Measurements from ENCODE around the gene ARFGAP2.

ARFGAP2 gene

DNA sequence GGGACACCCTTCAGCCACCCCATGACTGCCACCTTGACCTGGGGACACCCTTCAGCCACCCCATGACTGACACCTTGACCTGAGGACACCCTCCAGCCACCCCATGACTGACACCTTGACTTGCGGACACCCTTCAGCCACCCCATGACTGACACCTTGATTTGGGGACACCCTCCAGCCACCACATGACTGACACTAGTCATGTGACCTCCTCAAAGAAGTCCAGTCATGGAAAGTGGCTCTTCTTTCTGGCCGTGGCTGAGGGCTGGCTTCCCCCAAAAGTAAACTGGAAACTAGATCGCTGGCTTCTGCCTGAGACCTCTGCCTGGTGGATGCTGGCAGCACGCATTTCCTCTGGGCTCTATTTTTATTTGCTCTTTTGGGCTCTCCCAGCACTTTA, 28.4 kb downstream of the ARFGAP2 start:
- ChIA-PET POLR2A (no interaction called here), CTCF (no interaction called here)
- no peak for DNase-seq (ENCODE audit: extremely low spot score)
- no peak for TF ChIP-seq ZNF384 (IDR thresholded peaks at IDR 0.05)
- TF ChIP-seq FOXK2 (IDR thresholded peaks at IDR 0.05): no peak
- TF ChIP-seq CTBP1 (IDR thresholded peaks at IDR 0.05; ENCODE audit: borderline replicate concordance): no peak
- TF ChIP-seq FOXM1 (IDR thresholded peaks at IDR 0.05; ENCODE audit: borderline replicate concordance): no peak
- TF ChIP-seq L3MBTL2 (conservative IDR thresholded peaks at IDR 0.05): no peak
- TF ChIP-seq, protein P1, sequence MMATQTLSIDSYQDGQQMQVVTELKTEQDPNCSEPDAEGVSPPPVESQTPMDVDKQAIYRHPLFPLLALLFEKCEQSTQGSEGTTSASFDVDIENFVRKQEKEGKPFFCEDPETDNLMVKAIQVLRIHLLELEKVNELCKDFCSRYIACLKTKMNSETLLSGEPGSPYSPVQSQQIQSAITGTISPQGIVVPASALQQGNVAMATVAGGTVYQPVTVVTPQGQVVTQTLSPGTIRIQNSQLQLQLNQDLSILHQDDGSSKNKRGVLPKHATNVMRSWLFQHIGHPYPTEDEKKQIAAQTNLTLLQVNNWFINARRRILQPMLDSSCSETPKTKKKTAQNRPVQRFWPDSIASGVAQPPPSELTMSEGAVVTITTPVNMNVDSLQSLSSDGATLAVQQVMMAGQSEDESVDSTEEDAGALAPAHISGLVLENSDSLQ (IDR thresholded peaks at IDR 0.05): no peak
- TF ChIP-seq ELF4 (IDR thresholded peaks at IDR 0.05): no peak
- TF ChIP-seq ARNT (IDR thresholded peaks at IDR 0.05): no peak
- no peak for TF ChIP-seq LEF1 (IDR thresholded peaks at IDR 0.05; ENCODE audit: borderline replicate concordance)
- TF ChIP-seq SP1 (IDR thresholded peaks at IDR 0.05): no peak
- TF ChIP-seq TARDBP (IDR thresholded peaks at IDR 0.05): no peak
- TF ChIP-seq NFRKB (IDR thresholded peaks at IDR 0.05): no peak
- no peak for TF ChIP-seq BHLHE40 (IDR thresholded peaks at IDR 0.05; ENCODE audit: borderline replicate concordance)
- TF ChIP-seq FOXA1 (IDR thresholded peaks at IDR 0.05): no peak
- no peak for TF ChIP-seq HDGF (IDR thresholded peaks at IDR 0.05; ENCODE audit: borderline replicate concordance)
- TF ChIP-seq SUZ12 (IDR thresholded peaks at IDR 0.05): no peak

DNA sequence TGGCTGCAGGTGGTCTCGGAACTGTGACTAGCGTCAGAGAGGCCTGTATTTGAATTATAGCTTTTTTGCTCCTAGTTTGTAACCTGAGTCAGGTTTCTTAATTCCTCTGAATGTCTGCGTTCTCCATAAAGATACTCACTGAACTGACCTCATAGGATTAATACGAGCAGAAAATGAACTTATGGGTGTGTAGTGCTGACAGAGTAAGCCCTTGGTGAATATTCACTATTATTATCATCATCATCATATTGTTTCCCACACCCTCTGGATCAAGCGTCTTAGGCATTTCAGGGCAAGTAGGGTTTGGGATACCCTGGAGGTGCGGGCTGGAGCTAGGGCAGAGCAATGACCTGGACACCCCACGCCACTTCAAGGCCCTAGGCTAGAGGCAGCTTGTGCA, 29.0 kb downstream of the ARFGAP2 start:
- CTCF ChIA-PET: no interaction called here
- TF ChIP-seq LEF1 (IDR thresholded peaks at IDR 0.05; ENCODE audit: borderline replicate concordance): no peak
- TF ChIP-seq L3MBTL2 (conservative IDR thresholded peaks at IDR 0.05): no peak
- TF ChIP-seq ZNF384 (IDR thresholded peaks at IDR 0.05): no peak
- no peak for TF ChIP-seq SP1 (IDR thresholded peaks at IDR 0.05)
- no peak for TF ChIP-seq FOXK2 (IDR thresholded peaks at IDR 0.05)
- TF ChIP-seq TARDBP (IDR thresholded peaks at IDR 0.05): no peak
- POLR2A ChIA-PET: no interaction called here
- no peak for DNase-seq (ENCODE audit: extremely low spot score)

DNA sequence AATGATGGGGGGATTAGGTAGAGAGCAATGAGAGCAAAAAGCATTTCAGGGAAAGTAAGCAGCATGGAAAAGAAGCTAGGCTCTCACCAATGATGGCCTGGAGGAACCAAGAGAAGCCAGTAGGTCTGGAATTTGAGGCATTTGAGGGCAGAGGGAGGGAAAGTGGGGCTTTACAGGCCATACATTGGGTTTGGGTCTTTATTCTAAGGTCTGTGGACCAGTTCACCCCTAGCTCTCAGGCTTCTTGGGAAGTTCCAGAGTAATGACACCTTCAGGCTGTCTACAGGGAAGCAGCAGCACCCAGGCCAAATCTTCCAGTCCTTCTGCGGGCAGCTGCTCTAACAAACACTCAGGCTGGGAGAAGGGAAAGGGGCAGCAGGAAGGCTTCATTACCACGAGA, 29.4 kb downstream of the ARFGAP2 start:
- no peak for DNase-seq (ENCODE audit: extremely low spot score)
- ChIA-PET POLR2A (no interaction called here), CTCF (no interaction called here)
- TF ChIP-seq ELF4 (IDR thresholded peaks at IDR 0.05): no peak
- no peak for TF ChIP-seq FOXM1 (IDR thresholded peaks at IDR 0.05; ENCODE audit: borderline replicate concordance)
- no peak for TF ChIP-seq ZNF384 (IDR thresholded peaks at IDR 0.05)
- no peak for TF ChIP-seq CTBP1 (IDR thresholded peaks at IDR 0.05; ENCODE audit: borderline replicate concordance)
- TF ChIP-seq ARNT (IDR thresholded peaks at IDR 0.05): no peak
- no peak for TF ChIP-seq FOXK2 (IDR thresholded peaks at IDR 0.05)
- TF ChIP-seq SP1 (IDR thresholded peaks at IDR 0.05): no peak
- TF ChIP-seq NFRKB (IDR thresholded peaks at IDR 0.05): no peak
- TF ChIP-seq HDGF (IDR thresholded peaks at IDR 0.05; ENCODE audit: borderline replicate concordance): no peak
- no peak for TF ChIP-seq BHLHE40 (IDR thresholded peaks at IDR 0.05; ENCODE audit: borderline replicate concordance)
- TF ChIP-seq L3MBTL2 (conservative IDR thresholded peaks at IDR 0.05): no peak
- TF ChIP-seq, protein P1 (IDR thresholded peaks at IDR 0.05): no peak
- TF ChIP-seq SUZ12 (IDR thresholded peaks at IDR 0.05): no peak

DNA sequence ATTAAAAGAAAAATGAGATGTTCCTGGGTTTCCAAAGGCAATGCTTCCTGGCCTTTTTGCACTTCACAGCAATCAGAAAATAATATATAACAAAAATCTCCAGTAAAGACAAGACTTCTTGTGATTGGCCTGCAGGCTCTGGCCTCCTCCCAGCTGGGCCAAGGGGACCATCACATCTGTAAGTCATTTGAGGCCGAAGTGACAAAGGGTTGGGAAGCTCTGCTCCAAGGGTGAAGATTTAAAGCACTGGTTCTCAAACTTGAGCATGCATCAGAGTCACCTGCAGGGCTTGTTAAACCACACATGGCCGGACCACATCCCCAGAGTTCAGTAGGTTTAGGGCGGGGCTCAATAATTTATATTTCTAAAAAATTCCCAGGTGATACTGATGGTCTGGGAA, 32.1 kb downstream of the ARFGAP2 start:
- ChIA-PET POLR2A (no interaction called here), CTCF (interaction anchor here (0.9 kb wide), 1 partner anchor 8 kb away, joined by 3 read pairs; no protein-coding TSS in a partner anchor)
- no peak for DNase-seq (ENCODE audit: extremely low spot score)
- TF ChIP-seq LEF1 (IDR thresholded peaks at IDR 0.05; ENCODE audit: borderline replicate concordance): no peak
- no peak for TF ChIP-seq FOXK2 (IDR thresholded peaks at IDR 0.05)
- no peak for TF ChIP-seq CTBP1 (IDR thresholded peaks at IDR 0.05; ENCODE audit: borderline replicate concordance)
- no peak for TF ChIP-seq L3MBTL2 (conservative IDR thresholded peaks at IDR 0.05)
- TF ChIP-seq ZNF384 (IDR thresholded peaks at IDR 0.05): no peak
- no peak for TF ChIP-seq BHLHE40 (IDR thresholded peaks at IDR 0.05; ENCODE audit: borderline replicate concordance)
- TF ChIP-seq, protein P1 (IDR thresholded peaks at IDR 0.05): no peak
- TF ChIP-seq ELF4 (IDR thresholded peaks at IDR 0.05): no peak

DNA sequence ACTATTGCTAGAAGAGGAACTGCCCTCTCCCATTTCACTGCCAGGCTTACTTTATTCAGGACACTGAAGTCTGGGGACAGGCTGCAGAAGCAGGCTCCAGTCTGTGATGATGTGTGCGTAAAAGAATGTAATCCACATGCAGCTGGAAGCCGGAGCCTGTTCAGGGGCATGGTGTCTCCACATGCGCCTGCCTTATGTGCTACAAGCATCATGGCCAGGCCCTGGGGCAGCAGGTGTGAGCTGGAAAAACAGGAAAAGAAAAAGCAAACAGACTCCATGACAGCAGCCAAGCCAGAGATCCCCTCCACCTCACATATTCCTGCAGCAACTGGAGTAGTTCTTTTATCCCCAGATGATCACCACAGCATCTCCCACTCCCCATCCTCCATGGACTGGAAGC, 33.4 kb downstream of the ARFGAP2 start:
- no peak for DNase-seq (ENCODE audit: extremely low spot score)
- POLR2A ChIA-PET: interaction anchor here (0.8 kb wide), 1 partner anchor 10 kb away, joined by 3 read pairs; no protein-coding TSS in a partner anchor
- TF ChIP-seq, protein P1 (IDR thresholded peaks at IDR 0.05): no peak
- TF ChIP-seq BHLHE40 (IDR thresholded peaks at IDR 0.05; ENCODE audit: borderline replicate concordance) (no peak), FOXK2 (IDR thresholded peaks at IDR 0.05) (no peak), L3MBTL2 (conservative IDR thresholded peaks at IDR 0.05) (no peak), TARDBP (IDR thresholded peaks at IDR 0.05) (no peak), NFRKB (IDR thresholded peaks at IDR 0.05) (no peak), FOXM1 (IDR thresholded peaks at IDR 0.05; ENCODE audit: borderline replicate concordance) (no peak), ELF4 (IDR thresholded peaks at IDR 0.05) (no peak), SUZ12 (IDR thresholded peaks at IDR 0.05) (no peak), ARNT (IDR thresholded peaks at IDR 0.05) (no peak), LEF1 (IDR thresholded peaks at IDR 0.05; ENCODE audit: borderline replicate concordance) (no peak), ZNF384 (IDR thresholded peaks at IDR 0.05) (no peak), CTBP1 (IDR thresholded peaks at IDR 0.05; ENCODE audit: borderline replicate concordance) (no peak), FOXA1 (IDR thresholded peaks at IDR 0.05) (no peak), SP1 (IDR thresholded peaks at IDR 0.05) (no peak), HDGF (IDR thresholded peaks at IDR 0.05; ENCODE audit: borderline replicate concordance) (no peak)

DNA sequence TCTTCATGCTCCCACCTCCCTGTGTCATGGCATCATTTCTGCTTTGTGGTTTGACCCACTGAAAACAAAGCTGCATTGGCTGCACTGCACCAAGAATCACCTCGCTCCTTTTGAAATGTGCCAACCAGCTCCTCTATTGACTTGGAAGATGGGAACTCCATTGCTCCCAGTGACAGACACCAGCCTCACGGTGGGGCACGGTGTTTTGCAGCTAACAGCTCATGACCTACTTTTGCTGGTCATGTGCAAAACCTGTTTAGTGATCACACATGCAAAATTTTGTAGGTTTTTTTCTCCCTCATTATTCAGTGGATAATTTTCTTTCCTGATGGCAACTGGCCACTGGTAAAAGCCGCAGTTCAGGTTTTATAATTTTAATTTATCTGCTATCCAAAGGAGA, 36.8 kb downstream of the ARFGAP2 start:
- TF ChIP-seq FOXK2 (IDR thresholded peaks at IDR 0.05): no peak
- no peak for TF ChIP-seq SUZ12 (IDR thresholded peaks at IDR 0.05)
- no peak for TF ChIP-seq FOXA1 (IDR thresholded peaks at IDR 0.05)
- no peak for TF ChIP-seq TARDBP (IDR thresholded peaks at IDR 0.05)
- TF ChIP-seq CTBP1 (IDR thresholded peaks at IDR 0.05; ENCODE audit: borderline replicate concordance): no peak
- no peak for TF ChIP-seq NFRKB (IDR thresholded peaks at IDR 0.05)
- TF ChIP-seq HDGF (IDR thresholded peaks at IDR 0.05; ENCODE audit: borderline replicate concordance): no peak
- TF ChIP-seq ELF4 (IDR thresholded peaks at IDR 0.05): no peak
- TF ChIP-seq ZNF384 (IDR thresholded peaks at IDR 0.05): no peak
- TF ChIP-seq LEF1 (IDR thresholded peaks at IDR 0.05; ENCODE audit: borderline replicate concordance): no peak
- no peak for TF ChIP-seq SP1 (IDR thresholded peaks at IDR 0.05)
- no peak for TF ChIP-seq BHLHE40 (IDR thresholded peaks at IDR 0.05; ENCODE audit: borderline replicate concordance)
- TF ChIP-seq FOXM1 (IDR thresholded peaks at IDR 0.05; ENCODE audit: borderline replicate concordance): no peak
- no peak for TF ChIP-seq L3MBTL2 (conservative IDR thresholded peaks at IDR 0.05)
- CTCF ChIA-PET: interaction anchor here (0.7 kb wide), 1 partner anchor 9 kb away, joined by 4 read pairs; no protein-coding TSS in a partner anchor
- no peak for DNase-seq (ENCODE audit: extremely low spot score)
- POLR2A ChIA-PET: interaction anchor here (0.6 kb wide), 1 partner anchor 658 kb away, joined by 3 read pairs; no protein-coding TSS in a partner anchor

More for the DNA sequence above, 33.4 kb downstream of the ARFGAP2 start:
- CTCF ChIA-PET: no interaction called here

Data from HEK293T (cell line).